Endothelial cell of umbilical vein (primary cell): Measurements from ENCODE around the gene IER3. TPM values are rescaled to one million over a fixed set of nuclear protein-coding genes. Genes with fewer than 3 reads are reported as not detected.

ENCODE experiments used
- BruUV-seq: library from RNA; stranded (reverse); fragments of 400-500 nt; replicated peaks from 2 replicates; lab custom pipeline; 2021; lab: Mats Ljungman, UMichigan
- CTCF ChIA-PET: fragments of 300-600, 350-600 bp; sonication (Branson Sonifier 250); formaldehyde crosslinking; loops from one replicate; lab custom pipeline; 2021; ENCODE audit warnings: antibody characterized with exemption, inconsistent platforms; lab: Charles Lee
- POLR2A ChIA-PET: fragments of 300-600, 350-600 bp; sonication (Branson Sonifier 250); formaldehyde crosslinking; loops from one replicate; lab custom pipeline; 2021; ENCODE audit warnings: antibody characterized with exemption, inconsistent platforms; lab: Charles Lee
- DNase-seq: peaks from one replicate; pipeline ENCODE4 v3.0.0-alpha.2; 2011; ENCODE audit warnings: low read depth, low spot score
- FAIRE-seq: peaks from 2 replicates; lab custom pipeline; 2011; peaks lifted over from hg19 to GRCh38; lab: Jason Lieb, UNC
- H2AFZ ChIP-seq: 2 replicates; pipeline ENCODE4 v1.6.0; 2012; ENCODE audit warnings: low read depth, low read length, control low read depth, inconsistent platforms
- H3K27ac ChIP-seq: 2 replicates; pipeline ENCODE4 v1.5.1; 2011; ENCODE audit warnings: low read depth, mild to moderate bottlenecking, control low read depth, low read length, moderate library complexity; ENCODE audit not compliant: insufficient read depth
- H3K27me3 ChIP-seq, 2 experiments: 2 replicates each; pipeline versions ENCODE4 v1.6.0 to v1.6.1; 2011; ENCODE audit warnings: low read length in 2 of 2, mixed read lengths in 1 of 2; ENCODE audit not compliant: control insufficient read depth in 2 of 2, insufficient read depth in 2 of 2
- H3K36me3 ChIP-seq, 2 experiments: 2 replicates in 1 of 2; 3 replicates in 1 of 2; pipeline ENCODE4 v1.5.1; 2011; ENCODE audit warnings: low read length in 2 of 2, mild to moderate bottlenecking in 1 of 2, moderate library complexity in 1 of 2; ENCODE audit not compliant: control insufficient read depth in 2 of 2, insufficient read depth in 2 of 2; ENCODE audit errors: extremely low read depth in 1 of 2
- H3K4me1 ChIP-seq: 3 replicates; pipeline ENCODE4 v1.5.1; 2011; ENCODE audit warnings: mild to moderate bottlenecking, low read length; ENCODE audit not compliant: control insufficient read depth, insufficient read depth; ENCODE audit errors: extremely low read depth
- H3K4me2 ChIP-seq: 2 replicates; pipeline ENCODE4 v1.6.1; 2011; ENCODE audit warnings: low read length, control low read depth, mixed read lengths; ENCODE audit not compliant: insufficient read depth
- H3K4me3 ChIP-seq, 3 experiments: fragments of 200-600 bp in 1 of 3; sonication (generic), shearing (Covaris generic) in 1 of 3; replicated peaks in 1 of 3; 2 replicates each; pipeline ENCODE4 v1.5.1; 2011 to 2016; ENCODE audit warnings: control low read depth in 3 of 3, low read length in 3 of 3, mild to moderate bottlenecking in 2 of 3, inconsistent platforms in 1 of 3, low read depth in 1 of 3, moderate library complexity in 1 of 3; ENCODE audit not compliant: insufficient read depth in 1 of 3
- H3K79me2 ChIP-seq: 2 replicates; pipeline ENCODE4 v1.6.0; 2012; ENCODE audit warnings: low read length, inconsistent platforms; ENCODE audit not compliant: control insufficient read depth, insufficient read depth
- H3K9ac ChIP-seq: replicated peaks from 2 replicates; pipeline ENCODE3; 2011; ENCODE audit warnings: low read length, control low read depth; ENCODE audit not compliant: insufficient read depth; ENCODE audit errors: extremely low read depth
- H3K9me1 ChIP-seq: replicated peaks from 3 replicates; pipeline ENCODE4 v1.6.0; 2011; ENCODE audit warnings: mild to moderate bottlenecking, low read length; ENCODE audit not compliant: control insufficient read depth, insufficient read depth; ENCODE audit errors: extremely low read depth
- H3K9me3 ChIP-seq: replicated peaks from 2 replicates; pipeline ENCODE4 v1.5.1; 2012; ENCODE audit warnings: low read length, inconsistent platforms; ENCODE audit not compliant: control insufficient read depth, insufficient read depth
- H4K20me1 ChIP-seq: replicated peaks from 2 replicates; pipeline ENCODE3; 2011; ENCODE audit warnings: mild to moderate bottlenecking, low read length; ENCODE audit not compliant: control insufficient read depth, insufficient read depth; ENCODE audit errors: extremely low read depth
- FOS ChIP-seq: IDR thresholded peaks from 2 replicates; pipeline ENCODE4 v1.6.1; 2011; ENCODE audit warnings: mild to moderate bottlenecking, low read length, moderate library complexity, borderline replicate concordance; ENCODE audit not compliant: insufficient read depth
- GATA2 ChIP-seq: IDR thresholded peaks from 2 replicates; pipeline ENCODE4 v1.7.0; 2011; ENCODE audit warnings: low read depth, mild to moderate bottlenecking, moderate library complexity, mixed read lengths, low read length; ENCODE audit not compliant: insufficient read length, insufficient read depth
- JUN ChIP-seq: IDR thresholded peaks from 2 replicates; pipeline ENCODE4 v1.6.1; 2011; ENCODE audit warnings: borderline replicate concordance, low read depth; ENCODE audit not compliant: insufficient read length, insufficient read depth
- MYC ChIP-seq: IDR thresholded peaks from one replicate; pipeline ENCODE4 v1.6.1; 2011; ENCODE audit warnings: mild to moderate bottlenecking, low read depth, low read length
- POLR2AphosphoS5 ChIP-seq: IDR thresholded peaks from 2 replicates; pipeline ENCODE4 v1.6.1; 2012; ENCODE audit warnings: low read depth, mild to moderate bottlenecking, control low read depth, low read length, moderate library complexity; ENCODE audit not compliant: insufficient read depth
- dilution Hi-C: fragments of 300-500 bp; cut with MboI; formaldehyde crosslinking; loops from one replicate; pipeline ENCODE4 v1.15.0; 2019; ENCODE audit warnings: low sequenced_read_pairs; ENCODE audit not compliant: extremely low pct_ligation_motif_present
- intact Hi-C: fragments of 100-400 bp; cut with micrococcal nuclease; formaldehyde crosslinking; loops from one replicate; pipeline ENCODE4 v1.10.0; 2022
- polyA plus RNA-seq, 4 experiments: library from polyadenylated mRNA; depleted of rRNA in 3 of 4; stranded (reverse) in 3 of 4; unstranded in 1 of 4; fragments of >200 nt; gene quantifications; 2 replicates each; pipeline versions ENCODE4 v1.2.1 to v1.2.3, GENCODE V29; 2011 to 2012; ENCODE audit warnings: missing spikeins in 1 of 4
- total RNA-seq: library from RNA; stranded (reverse); gene quantifications from 2 replicates; pipeline ENCODE4 v1.2.3, GENCODE V29; 2021
- TF ChIP-seq, protein P1 (sequence below): IDR thresholded peaks from 2 replicates; pipeline ENCODE4 v1.6.1; 2011; ENCODE audit not compliant: insufficient read depth, insufficient read length

IER3 gene
- total and polyA plus RNA-seq, 2 donors (not counting 3 experiments of a cell fraction or from before 2014, with no cell fraction given) = 170 to 468 TPM

DNA sequence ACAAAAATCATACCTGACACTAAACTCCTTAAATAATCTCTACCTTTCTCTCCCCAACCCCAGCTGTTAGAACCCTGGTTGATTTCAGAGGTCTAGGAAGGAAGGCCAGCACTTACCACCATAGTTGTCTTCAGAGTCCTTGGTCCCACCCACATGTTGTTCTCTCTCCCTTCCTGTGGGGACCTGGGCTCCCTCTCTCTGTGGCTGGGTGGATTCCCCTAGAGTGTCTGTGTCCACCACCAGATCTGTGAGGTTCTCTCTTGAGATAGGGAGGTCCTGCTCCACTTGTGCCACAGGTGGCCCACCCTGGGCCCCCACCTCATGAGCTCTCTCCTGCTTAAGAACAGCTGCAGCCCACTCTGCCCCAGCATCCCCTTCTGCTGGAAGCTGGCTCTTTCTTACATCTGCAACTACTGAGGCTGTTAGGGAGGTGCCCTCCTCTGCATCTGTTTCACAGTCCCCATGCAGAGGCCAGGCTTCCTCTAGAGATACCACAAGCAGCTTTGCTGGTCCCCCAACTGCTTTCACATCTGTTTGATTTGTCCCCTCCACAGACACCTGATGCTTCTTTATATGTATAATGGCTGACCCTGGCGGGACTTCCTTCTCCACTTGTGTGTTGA is 32.5 kb downstream of the IER3 start:
- DNase-seq = no peak
- Histone ChIP-seq H4K20me1 (no peaks in the 10 kb centered on the region), H3K9me1 (no peaks in the 10 kb centered on the region), H3K9me3 (no peaks in the 10 kb centered on the region), H3K4me3 (no peak overlapping the region), H3K27ac (no peak overlapping the region), H3K9ac (no peak overlapping the region), H3K4me1 (peaks cover 7% of the 10 kb centered on the region), H3K4me2 (no peak overlapping the region), H3K27me3 (no peaks in the 10 kb centered on the region), H3K36me3 (peaks cover 3 to 17% of the 10 kb centered on the region in 2 experiments), H2AFZ (no peak overlapping the region), H3K79me2 (peaks cover 5% of the 10 kb centered on the region)
- POLR2A ChIA-PET = interaction anchor here (0.5 kb wide), 1 partner anchor 33 kb away, joined by 6 read pairs; no protein-coding TSS in a partner anchor
- dilution Hi-C loops (no loop called here), intact Hi-C loops (no loop called here)
- FAIRE-seq = no peak
- TF ChIP-seq JUN (no peak), GATA2 (no peak), MYC (no peak), POLR2AphosphoS5 (no peak), FOS (no peak)
- TF ChIP-seq, protein P1, sequence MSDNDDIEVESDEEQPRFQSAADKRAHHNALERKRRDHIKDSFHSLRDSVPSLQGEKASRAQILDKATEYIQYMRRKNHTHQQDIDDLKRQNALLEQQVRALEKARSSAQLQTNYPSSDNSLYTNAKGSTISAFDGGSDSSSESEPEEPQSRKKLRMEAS = no peak
- BruUV-seq = no TSS peak
- CTCF ChIA-PET = interaction anchor here (2.1 kb wide), 1 partner anchor 33 kb away, joined by 11 read pairs; no protein-coding TSS in a partner anchor
